Tibial nerve (tissue), 4 donors: ENCODE data around the gene ADAMTSL1. TPM values are rescaled to one million over a fixed set of nuclear protein-coding genes. Genes with fewer than 3 reads are reported as not detected.

Source experiments
- DNase-seq, 2 donors: peaks; one replicate each; pipeline ENCODE4 v3.0.0-alpha.2; 2019; ENCODE audit warnings: low spot score in 2 of 2
- H3K27ac ChIP-seq, 4 donors: fragments of 200-600 bp; sonication (generic) in 3 of 4; one replicate each; pipeline ENCODE4 v1.5.1; 2017 to 2019; ENCODE audit warnings: mild to moderate bottlenecking in 1 of 4
- H3K27me3 ChIP-seq, 2 donors: fragments of 200-600 bp; sonication (generic) in 1 of 2; one replicate each; pipeline versions ENCODE4 v1.5.1 to v1.6.0; 2017 to 2019
- H3K36me3 ChIP-seq, 3 donors: fragments of 200-600 bp; sonication (generic); one replicate each; pipeline ENCODE4 v1.5.1; 2018 to 2019
- H3K4me1 ChIP-seq, 4 donors: fragments of 200-600 bp; sonication (generic) in 3 of 4; one replicate each; pipeline ENCODE4 v1.5.1; 2017 to 2019
- H3K4me3 ChIP-seq, 4 donors: fragments of 200-600 bp; sonication (generic) in 3 of 4; one replicate each; pipeline ENCODE4 v1.5.1; 2017 to 2019; ENCODE audit warnings: mild to moderate bottlenecking in 1 of 4, moderate library complexity in 1 of 4
- H3K9me3 ChIP-seq, 4 donors: fragments of 200-600 bp; sonication (generic) in 3 of 4; one replicate each; pipeline ENCODE4 v1.5.1; 2017 to 2019
- CTCF ChIP-seq, 5 experiments: fragments of 200-600 bp in 3 of 5; fragments of 450-650 bp in 2 of 5; sonication (generic) in 3 of 5; IDR thresholded peaks; one replicate each; pipeline ENCODE4 v1.5.1; 2016 to 2019; ENCODE audit warnings: antibody characterized with exemption in 5 of 5, mild to moderate bottlenecking in 3 of 5, moderate library complexity in 2 of 5
- EP300 ChIP-seq, 2 donors: sonication (generic); formaldehyde crosslinking; IDR thresholded peaks; one replicate each; pipeline ENCODE4 v1.6.1; 2017; ENCODE audit warnings: antibody characterized with exemption in 2 of 2, mild to moderate bottlenecking in 1 of 2
- POLR2A ChIP-seq, 2 donors: fragments of 450-650 bp; IDR thresholded peaks; one replicate each; pipeline ENCODE4 v1.6.1; 2017; ENCODE audit warnings: antibody characterized with exemption in 2 of 2, mild to moderate bottlenecking in 2 of 2, moderate library complexity in 2 of 2
- WGBS, 2 donors: methylation state at CpG; one replicate each; pipeline ENCODE4 v1.1.5; 2018; 5-methylcytosine and 5-hydroxymethylcytosine counted together
- total RNA-seq, 4 donors: library from RNA; depleted of rRNA; stranded (reverse); fragments of >200 nt; gene quantifications; one replicate each; pipeline ENCODE4 v1.1.0, GENCODE V29; 2016

Gene ADAMTSL1
- total RNA-seq, 4 donors from 2014 or later: 11.9 to 27.1 (median 21.3) TPM

- peaks cover 0 to 5% (median 0%) of the 10 kb centered on the region in 4 donors for H3K4me1 ChIP-seq
- H3K27ac ChIP-seq: peak overlapping the region in 1 of 4 donors; percentile 23
- H3K36me3 ChIP-seq: no peaks in the 10 kb centered on the region
- WGBS, 2 donors: 58 to 67% methylated on average over 5 of the region's 5 CpGs
- DNase-seq: no peak
- peaks cover 0 to 14% (median 3%) of the 10 kb centered on the region in 4 donors for H3K9me3 ChIP-seq
- H3K27me3 ChIP-seq: no peaks in the 10 kb centered on the region
- no peak overlapping the region for H3K4me3 ChIP-seq
- TF ChIP-seq POLR2A (IDR thresholded peaks at IDR 0.05) (no peak), CTCF (IDR thresholded peaks at IDR 0.05) (no peak), EP300 (IDR thresholded peaks at IDR 0.05) (no peak)
These were observed 81.3 kb downstream of the ADAMTSL1 start for GRCh38 chr9:18555105-18555883.

GRCh38 chr9:18564018-18564880 lies 90.3 kb downstream of the ADAMTSL1 start:
- H3K27ac ChIP-seq: no peak overlapping the region
- peaks cover 0 to 14% (median 3%) of the 10 kb centered on the region in 4 donors for H3K4me1 ChIP-seq
- DNase-seq: no peak
- 92% methylated on average over 10 of the region's 15 CpGs for WGBS, 2 donors
- TF ChIP-seq POLR2A (IDR thresholded peaks at IDR 0.05) (no peak), EP300 (IDR thresholded peaks at IDR 0.05) (no peak), CTCF (IDR thresholded peaks at IDR 0.05) (no peak)
- H3K9me3 ChIP-seq: peaks cover 0 to 37% (median 3%) of the 10 kb centered on the region in 4 donors
- no peak overlapping the region for H3K4me3 ChIP-seq
- no peaks in the 10 kb centered on the region for H3K27me3 ChIP-seq
- no peaks in the 10 kb centered on the region for H3K36me3 ChIP-seq

GRCh38 chr9:18566121-18566520 lies 92.2 kb downstream of the ADAMTSL1 start:
- no peak overlapping the region for H3K4me3 ChIP-seq
- H3K9me3 ChIP-seq: peaks cover 0 to 22% (median 1%) of the 10 kb centered on the region in 4 donors
- no peaks in the 10 kb centered on the region for H3K27me3 ChIP-seq
- WGBS, 2 donors: 59 to 66% methylated on average over 5 of the region's 5 CpGs
- TF ChIP-seq EP300 (IDR thresholded peaks at IDR 0.05): no peak
- TF ChIP-seq POLR2A (IDR thresholded peaks at IDR 0.05): no peak
- TF ChIP-seq CTCF (IDR thresholded peaks at IDR 0.05): no peak
- H3K36me3 ChIP-seq: no peaks in the 10 kb centered on the region
- no peak for DNase-seq
- peak overlapping the region in 1 of 4 donors; percentile 28 for H3K27ac ChIP-seq
- peaks cover 0 to 20% (median 3%) of the 10 kb centered on the region in 4 donors for H3K4me1 ChIP-seq

GRCh38 chr9:18568973-18569372 lies 95.0 kb downstream of the ADAMTSL1 start:
- 46 to 53% methylated on average over 4 of the region's 4 CpGs for WGBS, 2 donors
- Histone ChIP-seq H3K4me1 (peaks cover 0 to 20% (median 3%) of the 10 kb centered on the region in 4 donors), H3K36me3 (no peaks in the 10 kb centered on the region), H3K27ac (no peak overlapping the region), H3K27me3 (no peaks in the 10 kb centered on the region), H3K4me3 (no peak overlapping the region), H3K9me3 (no peaks in the 10 kb centered on the region)
- DNase-seq: no peak
- TF ChIP-seq EP300 (IDR thresholded peaks at IDR 0.05): no peak
- TF ChIP-seq POLR2A (IDR thresholded peaks at IDR 0.05): no peak
- TF ChIP-seq CTCF (IDR thresholded peaks at IDR 0.05): no peak
